Stimulated activated CD4-positive, alpha-beta T cell treated with anti-CD3 and anti-CD28 coated beads, Interleukin-4, amount 100 ng/mL, for 4 hours (primary cell): Measurements from ENCODE around the gene KCNMA1.
"Not testable (repeated sequence)": the region's sequence is repeated elsewhere in the genome, so short reads cannot be mapped to it uniquely, and the experiment has no call there.

Experiments used
- DNase-seq, 2 experiments: peaks; one replicate each; pipeline ENCODE4 v3.0.0-alpha.2; 2020

KCNMA1 gene

DNA sequence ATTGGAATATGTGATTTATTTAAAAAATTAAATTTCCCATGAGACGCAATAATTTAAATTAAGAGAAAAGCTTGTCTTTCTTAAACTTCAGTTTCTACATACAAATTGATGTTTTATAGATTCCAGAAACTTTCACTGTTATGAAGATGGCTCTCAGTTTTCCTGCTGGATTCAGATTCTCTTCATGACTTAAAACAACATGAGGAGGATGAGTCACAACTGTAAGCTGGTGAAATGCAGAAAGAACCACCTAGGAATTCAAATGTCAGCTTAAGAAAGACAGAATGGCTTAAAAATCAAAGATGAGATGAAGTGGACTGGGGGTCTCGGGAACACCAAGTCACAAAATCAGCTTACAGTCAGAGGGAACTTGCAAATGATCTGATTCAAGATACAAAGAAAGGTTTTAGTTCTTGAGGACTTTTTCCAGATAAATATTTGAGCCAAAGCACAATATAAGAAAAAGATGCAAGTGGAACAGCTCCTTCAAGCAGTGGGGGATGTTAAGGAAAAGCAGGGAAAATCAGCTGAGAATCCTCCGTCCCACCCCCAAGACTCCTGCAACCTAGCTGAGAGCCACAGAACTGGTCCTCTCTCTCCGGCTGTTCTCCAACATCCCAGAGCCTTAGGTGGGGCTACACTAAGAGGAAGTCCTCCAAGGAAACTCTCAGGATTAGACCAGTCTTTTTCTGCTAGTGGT is 279.8 kb downstream of the KCNMA1 start:
- DNase-seq = no peak

DNA sequence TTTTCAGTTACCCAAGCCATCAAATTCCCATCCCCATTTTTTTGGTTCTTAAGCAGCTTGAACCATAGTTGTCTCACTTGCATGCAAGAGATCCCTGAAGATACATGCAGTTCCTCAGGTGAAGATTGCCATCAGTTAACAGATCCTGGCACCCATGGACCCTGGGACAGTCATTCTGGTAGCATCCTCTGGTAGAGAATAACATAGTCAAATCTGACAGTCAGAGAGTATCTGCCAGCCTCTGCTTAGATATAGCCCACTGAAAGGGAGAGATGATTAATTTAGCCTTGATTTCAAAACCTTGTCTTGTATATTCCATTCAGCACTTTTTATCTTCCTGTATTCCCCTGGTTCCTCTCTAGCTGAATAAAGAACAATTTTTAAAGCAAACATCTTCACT is 280.4 kb downstream of the KCNMA1 start:
- DNase-seq = no peak

DNA sequence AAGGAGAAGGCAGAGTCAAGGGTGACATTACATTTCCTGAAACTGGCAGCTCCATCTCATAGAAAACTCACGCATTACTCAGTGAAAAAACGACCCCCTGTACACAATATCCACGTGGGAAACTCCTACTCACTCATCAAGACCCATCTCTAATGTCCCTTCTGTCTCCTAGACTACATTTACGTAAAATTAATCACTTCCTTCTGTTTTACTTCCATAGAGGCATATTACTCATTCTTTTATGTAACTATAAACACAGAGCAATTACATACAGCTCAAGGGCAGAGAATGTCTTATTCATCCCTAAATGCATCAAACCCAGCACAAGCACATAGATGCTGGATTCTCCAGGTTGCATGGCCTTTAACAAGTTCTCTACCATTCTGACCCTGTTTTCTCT is 281.8 kb downstream of the KCNMA1 start:
- DNase-seq = no peak

DNA sequence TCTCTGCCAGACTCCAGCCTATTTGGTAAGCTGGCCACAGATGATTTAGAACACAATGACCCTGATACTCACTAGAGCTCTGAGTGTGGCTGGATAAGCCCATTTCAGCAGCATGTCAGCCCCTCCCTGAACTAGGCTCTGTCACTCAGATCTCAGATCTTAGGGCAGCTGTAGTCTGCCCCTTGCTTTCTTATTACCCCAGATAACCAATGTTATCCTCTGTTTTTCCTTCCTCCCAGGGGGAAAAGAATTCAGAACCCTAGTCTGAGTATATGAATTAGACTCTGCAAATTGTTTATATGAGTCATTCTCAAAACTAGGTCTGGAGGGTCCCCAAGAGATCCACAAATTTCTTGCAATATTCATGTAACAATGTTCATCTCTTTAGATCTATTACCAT is 286.2 kb downstream of the KCNMA1 start:
- DNase-seq = no peak

DNA sequence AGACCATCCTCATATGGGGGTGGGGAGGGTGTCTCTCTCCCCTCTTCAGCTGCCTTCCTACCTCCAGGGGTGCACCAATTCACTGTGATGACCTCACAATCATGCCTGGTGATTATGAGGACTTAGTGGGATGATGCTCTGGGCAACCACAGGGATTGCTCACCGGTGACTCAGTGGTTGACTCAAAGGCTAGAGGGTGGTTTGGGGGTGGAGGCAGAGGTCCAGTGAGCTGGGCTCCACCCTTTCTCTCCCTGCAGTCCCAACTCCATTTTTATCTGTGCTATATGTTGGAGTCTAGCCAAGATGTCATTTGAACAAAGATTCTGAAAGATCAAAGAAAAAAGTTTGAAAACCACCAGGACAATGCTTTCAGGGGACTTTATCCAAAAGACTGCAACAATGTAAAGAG is 286.9 kb downstream of the KCNMA1 start:
- no peak for DNase-seq

DNA sequence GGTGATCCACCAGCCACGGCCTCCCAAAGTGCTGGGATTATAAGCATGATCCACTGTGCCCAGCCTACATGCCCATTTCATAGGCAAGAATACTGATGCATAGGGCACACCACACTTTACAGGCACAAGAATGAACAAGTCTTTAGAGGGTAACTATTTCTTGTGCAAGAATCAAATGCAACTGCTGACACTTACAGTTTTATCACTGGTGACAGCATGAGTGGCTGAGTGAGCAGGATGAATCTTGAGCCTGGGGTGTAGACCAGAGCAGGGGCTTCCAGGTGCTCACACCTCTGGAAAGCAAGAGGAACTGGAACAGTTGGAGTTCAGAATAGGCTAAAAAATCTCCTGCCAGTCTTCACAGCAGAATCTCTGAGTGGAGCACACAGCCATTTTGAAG is 287.5 kb downstream of the KCNMA1 start:
- DNase-seq = no peak

DNA sequence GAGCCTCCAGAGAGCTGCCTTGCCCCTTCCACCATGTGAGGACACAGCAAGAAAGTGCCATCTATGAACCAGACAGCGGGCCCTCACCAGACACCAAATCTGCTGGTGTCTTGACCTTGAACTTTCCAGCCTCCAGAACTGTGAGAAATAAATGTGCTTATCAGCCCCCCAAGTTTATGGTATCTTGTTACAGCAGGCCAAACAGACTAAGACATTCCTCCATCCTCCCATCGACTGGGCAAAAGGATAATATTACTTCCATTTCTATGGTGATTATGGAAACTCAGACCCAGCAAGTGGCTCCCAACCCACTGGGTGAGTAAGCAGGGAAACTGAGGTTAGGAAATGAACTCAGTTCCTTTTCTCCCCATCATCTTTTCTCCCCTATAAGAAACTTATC is 288.4 kb downstream of the KCNMA1 start:
- no peak for DNase-seq

DNA sequence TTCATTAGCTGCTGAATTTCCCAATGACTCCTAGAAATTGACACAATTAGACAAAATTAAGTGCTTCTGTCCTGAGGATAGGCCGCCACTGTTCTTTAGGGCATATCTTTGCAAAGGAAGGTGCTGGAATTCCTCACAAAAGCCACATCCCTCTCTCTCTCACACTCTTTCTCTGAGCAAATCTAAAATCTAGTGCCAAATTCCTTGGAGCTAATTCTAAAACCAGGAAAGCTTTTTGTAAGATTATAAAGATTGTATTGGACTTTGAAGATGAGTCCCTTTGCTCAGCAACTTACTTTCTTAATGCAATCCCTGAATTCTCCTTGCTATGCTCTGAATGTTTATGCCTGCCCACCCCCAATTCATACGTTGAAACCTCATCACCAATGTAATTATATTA is 288.9 kb downstream of the KCNMA1 start:
- DNase-seq = no peak

DNA sequence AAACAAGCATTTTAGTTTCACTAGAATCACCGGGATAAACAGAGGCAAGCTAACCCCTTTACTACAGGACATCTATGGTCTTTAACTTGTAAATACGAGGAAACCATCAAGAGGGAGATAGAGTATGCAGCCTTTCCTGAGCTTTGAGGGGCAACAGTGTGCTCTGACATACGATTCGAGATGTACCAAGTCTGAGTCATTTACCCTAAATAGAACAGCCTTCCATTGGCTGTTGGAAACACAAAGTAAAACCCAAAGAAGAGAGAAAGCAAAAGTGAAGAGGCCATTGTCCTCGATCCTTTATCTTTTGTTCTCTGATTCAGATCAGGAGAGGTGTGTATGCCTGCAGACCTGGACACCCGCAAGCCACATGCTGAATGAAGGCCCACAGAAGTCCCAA is 289.5 kb downstream of the KCNMA1 start:
- no peak for DNase-seq

DNA sequence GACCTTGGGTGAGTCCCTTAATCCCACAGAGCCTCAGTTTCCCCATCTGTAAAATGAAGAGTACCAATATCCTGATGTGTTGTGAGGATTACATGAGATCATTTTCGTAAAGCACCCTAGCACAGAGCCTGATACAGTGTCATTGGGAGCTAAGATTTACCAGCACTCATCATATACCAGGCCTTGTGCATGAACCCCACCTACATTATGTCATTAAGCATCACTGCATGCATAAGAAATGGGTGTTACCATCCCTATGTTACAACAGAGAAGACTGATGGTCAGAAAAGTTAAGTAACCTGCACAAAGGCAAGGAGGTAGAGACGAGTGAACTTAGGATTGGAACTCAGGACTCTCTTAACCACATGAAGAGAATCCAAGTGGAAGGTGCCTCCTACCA is 290.6 kb downstream of the KCNMA1 start:
- DNase-seq = no peak

DNA sequence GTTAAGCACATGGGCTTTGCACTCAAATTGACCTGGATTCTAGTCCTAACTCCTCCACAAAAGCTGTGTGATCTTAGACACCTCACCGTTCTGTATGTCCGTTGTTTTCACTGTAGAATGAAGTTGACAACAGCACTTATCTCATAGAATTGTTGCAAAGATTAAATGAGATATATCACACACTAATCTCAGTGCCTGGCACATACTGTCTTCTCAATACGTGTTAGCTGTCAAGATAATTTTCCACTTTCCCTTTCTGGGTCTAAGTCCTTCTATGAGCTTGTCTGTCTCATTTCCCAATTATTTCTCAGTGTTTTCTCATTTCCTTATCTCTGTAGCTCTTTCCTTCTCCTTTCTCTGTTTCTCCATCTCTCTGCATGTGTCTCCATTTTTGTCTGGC is 296.6 kb downstream of the KCNMA1 start:
- DNase-seq = no peak

DNA sequence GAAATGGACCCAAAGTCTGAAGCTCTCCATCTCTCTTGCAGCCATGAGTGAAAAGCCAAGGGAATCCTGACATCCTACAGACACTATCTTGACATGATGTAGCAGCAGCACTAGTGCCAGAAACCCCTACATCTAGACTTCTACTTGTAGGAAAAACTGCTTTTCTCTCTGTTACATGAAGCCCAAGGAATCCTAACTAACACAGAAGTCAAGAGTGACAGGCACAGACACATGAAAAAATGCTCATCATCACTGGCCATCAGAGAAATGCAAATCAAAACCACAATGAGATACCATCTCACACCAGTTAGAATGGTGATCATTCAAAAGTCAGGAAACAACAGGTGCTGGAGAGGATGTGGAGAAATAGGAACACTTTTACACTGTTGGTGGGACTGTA is 297.7 kb downstream of the KCNMA1 start:
- not testable (repeated sequence) for DNase-seq

DNA sequence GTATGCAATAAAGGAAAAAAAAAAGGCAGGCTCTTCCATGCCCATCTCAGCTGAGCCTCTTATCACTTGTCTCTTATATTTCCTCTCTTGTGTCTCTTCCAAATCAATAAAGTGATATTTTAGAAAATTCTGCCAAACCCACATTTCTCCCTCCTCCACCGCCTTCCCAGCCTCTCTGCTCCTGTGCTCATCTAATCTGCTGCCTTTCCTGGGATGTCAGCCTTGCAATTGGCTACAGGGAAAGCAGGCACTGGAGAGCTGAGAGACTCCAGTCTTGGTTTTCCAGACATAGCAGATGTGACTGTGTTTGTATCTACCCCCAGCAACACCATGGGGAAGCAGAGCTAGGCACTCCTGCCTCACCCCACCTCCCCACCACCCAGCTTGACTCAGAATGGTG is 298.4 kb downstream of the KCNMA1 start:
- no peak for DNase-seq

DNA sequence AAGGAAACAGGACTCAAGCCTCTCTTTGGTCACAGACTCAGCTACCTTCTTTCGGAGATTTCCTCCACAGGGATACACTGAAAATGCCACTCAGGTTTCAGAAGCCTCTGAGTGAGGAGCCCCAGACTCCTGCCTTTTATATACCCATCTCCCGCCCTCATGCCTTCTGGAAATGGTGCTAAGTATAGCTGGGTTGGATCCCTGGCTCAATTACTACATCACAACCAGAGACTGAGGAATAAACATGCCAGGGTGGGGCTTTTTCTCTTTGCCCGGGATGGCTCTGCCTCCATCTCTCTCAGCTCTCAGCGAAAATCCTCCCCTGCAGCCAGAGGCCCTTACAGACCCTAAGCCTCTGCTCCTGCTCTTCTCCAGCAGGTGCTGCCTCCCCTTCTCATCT is 299.5 kb downstream of the KCNMA1 start:
- DNase-seq = no peak

DNA sequence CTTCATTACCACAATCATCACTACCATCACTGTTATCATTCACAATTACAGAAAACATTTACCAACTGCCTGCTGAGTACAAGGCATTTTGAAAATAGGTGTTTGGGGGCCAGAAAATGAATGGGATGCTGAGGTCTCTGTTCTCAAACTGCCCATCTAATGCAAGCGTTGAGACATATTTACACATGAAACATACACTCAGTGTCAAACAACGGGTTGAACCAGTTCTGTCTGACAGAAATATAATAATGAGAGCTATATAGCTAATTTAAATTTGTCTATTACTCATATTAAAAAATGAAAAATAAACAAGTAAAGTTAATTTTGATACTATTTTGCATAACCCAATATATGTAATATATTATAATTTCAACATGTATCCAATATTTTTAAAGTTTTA is 303.1 kb downstream of the KCNMA1 start:
- DNase-seq = no peak

DNA sequence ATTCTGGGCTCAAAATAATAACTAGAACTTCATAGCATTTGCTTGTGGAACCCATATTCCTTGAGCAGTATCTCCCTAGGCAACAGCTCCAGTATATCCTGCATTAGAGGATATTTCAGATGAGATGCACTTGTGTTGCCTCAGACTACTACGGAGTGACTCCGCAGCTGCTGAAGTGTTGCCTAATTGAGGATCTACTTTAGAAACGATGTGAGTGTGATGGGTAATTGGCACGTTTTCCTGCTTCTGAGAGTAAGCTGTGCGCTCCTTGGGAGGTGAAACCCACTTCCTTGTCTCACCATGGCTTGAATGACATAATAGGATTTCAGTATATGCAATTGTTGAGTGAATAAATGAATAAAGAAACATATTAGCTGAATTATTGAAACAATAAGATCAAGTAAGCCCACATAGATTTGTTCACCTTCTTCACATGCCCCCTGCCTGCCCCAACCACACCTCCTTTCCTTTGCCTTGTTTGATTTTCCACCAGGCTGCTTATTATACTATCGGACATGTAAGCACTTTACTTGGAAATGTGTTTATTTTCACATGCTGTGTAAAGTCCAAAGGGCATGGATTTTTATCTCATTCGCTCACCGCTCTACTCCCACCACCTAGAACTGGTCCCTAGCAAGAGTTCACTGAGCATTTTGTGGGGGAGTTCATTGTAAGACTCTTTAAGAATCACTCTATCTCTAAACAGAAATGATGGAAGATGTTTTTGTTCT is 303.8 kb downstream of the KCNMA1 start:
- no peak for DNase-seq

DNA sequence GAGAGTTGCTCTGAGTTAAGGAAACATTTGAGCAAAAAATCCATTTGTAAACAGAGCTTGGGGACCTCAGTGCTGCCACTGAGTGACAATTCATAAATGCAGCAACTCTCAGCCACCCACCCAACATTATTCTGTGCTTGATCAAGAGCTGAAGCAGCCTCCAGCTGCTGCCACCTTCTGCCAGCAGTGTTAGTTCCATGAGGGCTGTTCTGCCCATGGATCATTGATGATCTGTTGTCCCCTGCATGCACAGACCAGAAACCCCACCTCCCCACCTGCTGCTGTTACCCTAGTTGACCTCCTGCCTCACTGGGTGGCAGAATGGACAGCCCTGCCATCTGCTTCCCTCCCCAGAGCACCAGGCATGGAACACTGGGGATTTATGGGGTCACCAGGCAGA is 305.4 kb downstream of the KCNMA1 start:
- DNase-seq = no peak

DNA sequence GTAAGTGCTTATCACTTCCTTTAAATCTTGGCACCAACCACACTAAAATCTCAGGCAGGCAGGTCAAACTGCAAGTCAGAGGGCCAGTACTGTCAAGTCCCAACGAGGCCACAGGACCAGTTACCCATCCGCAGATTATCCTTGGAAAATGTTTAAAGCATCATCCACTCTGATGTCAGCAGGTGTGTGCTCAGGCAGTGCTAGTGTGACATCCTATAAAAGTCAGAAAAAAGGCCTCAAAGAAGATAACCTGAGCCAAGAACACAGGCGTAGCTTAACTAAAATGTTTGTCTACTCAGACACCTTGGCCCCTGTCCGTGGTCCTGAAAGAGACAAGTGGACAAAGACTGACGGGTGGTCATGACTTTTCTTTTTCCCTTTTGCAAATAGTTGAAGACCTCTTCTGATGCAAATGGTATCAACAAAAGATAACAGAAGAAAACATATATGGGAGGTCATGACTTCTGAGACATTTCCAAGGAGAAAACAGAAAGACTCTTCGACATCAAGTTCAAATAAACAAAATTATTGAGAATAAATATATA is 309.3 kb downstream of the KCNMA1 start:
- no peak for DNase-seq

DNA sequence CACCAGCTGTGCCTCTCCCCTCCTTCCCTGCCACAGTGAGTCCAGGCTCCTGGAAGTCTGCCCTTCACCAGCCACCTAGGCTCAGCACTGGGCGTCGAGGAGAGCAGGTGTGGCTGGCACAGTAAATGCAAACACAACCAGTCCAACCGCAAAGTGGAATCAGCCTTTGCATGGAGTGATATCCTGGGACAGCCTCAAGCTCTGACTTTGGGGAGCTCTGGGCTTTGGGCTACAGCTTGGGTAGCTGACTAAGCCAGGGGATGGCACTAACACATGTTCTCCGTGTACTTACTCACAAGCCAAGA is 312.4 kb downstream of the KCNMA1 start:
- DNase-seq = no peak

DNA sequence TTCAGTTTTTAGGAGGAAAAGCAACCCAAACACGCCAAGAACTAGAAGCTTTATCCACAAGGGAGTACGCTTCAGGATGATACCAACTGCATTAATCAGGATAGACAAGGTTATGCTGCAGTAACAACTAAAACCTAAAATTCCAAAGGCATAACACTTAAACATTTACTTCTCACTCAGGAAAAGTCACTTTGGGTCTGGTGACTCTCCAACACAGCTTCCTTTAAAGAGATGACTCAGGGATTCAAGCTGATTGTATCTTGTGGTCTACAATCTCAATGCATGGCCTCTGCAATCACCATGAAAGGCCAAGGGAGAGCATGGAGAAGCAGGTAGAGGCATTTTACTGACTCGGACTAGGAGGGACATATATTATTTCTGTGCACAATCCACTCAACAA is 315.8 kb downstream of the KCNMA1 start:
- no peak for DNase-seq

DNA sequence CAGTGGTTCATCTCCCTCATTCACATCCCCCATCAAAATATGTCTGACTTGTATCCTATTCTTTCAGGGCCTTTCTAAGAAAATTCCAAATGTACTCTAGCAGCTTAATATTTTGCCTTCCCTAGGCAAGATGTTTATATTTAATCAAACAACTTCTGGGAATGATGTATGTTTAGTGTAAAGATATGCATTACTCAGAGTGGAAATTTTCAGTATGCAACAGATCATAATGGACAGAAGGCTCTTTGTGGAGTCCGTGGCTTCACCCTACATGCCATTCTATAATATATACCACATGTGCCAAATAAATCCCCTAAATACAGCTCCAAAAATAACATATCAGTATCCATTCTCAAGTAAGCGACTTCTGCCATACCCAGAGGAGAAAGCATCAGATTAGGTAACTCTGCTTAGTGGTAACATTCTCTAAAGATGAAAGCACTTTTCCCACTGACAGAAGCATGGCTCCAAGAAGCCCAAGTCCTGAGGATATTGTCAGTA is 316.6 kb downstream of the KCNMA1 start:
- DNase-seq = no peak

DNA sequence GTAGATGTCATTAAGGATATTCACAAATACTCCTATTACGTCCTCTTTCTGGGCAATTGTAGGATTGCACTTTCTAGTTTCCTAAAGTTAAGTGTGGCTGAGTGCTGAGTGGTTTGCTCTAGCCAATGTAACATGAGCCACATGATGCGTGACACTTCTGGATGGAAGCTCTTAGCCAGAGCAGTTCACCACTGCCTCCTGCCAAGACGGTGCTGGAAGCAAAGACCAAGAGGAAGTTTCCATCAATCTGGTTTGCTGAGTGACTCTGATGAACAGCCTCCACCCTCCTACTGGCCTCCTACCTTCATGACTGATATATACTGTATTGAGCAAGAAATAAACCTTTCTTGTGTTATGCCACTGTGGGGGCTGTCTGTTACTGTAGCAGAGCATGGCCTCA is 318.1 kb downstream of the KCNMA1 start:
- no peak for DNase-seq

DNA sequence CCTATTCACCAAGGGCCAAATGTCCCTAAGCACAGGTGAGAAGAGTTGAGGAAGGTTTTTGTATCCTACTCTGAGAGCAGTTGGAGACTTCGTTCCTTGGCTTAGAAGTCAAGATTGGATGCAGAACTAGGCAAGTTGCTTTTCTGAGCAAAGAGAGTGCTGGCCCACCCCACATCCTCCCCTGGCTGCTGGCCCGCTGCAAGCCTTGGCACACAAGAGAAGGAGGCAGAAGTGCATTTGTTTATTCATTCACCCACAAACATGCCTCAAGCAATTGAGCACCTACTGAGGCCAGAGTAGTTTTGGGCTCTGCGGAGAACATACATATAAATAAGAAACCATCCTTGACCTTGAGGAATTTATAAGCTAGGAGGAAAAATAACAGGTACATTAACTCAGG is 318.9 kb downstream of the KCNMA1 start:
- no peak for DNase-seq

DNA sequence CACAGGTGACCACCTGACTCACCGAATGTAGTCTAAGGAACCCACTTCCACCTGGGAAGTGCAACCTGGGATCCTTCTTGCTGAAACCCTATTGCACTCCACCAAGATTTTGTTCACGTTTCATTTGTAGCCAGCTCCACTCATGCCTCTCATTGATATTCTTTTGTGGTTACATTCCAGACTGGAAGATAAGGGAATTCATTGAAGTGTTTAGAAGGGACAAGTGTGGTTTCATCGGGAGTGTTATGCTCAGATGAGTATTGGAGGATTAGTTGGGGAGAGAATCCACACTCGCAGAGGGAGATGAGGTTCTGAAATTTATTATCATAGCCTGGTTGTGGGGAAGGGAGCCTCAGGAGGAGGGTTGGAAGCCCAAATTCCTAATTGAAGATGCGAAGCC is 320.4 kb downstream of the KCNMA1 start:
- no peak for DNase-seq
